ENCODE measurements around the gene ANKRD9.
A peak's percentile ranks its signal among the peaks of the same experiment; 100 is the strongest.

ANKRD9 gene

DNA sequence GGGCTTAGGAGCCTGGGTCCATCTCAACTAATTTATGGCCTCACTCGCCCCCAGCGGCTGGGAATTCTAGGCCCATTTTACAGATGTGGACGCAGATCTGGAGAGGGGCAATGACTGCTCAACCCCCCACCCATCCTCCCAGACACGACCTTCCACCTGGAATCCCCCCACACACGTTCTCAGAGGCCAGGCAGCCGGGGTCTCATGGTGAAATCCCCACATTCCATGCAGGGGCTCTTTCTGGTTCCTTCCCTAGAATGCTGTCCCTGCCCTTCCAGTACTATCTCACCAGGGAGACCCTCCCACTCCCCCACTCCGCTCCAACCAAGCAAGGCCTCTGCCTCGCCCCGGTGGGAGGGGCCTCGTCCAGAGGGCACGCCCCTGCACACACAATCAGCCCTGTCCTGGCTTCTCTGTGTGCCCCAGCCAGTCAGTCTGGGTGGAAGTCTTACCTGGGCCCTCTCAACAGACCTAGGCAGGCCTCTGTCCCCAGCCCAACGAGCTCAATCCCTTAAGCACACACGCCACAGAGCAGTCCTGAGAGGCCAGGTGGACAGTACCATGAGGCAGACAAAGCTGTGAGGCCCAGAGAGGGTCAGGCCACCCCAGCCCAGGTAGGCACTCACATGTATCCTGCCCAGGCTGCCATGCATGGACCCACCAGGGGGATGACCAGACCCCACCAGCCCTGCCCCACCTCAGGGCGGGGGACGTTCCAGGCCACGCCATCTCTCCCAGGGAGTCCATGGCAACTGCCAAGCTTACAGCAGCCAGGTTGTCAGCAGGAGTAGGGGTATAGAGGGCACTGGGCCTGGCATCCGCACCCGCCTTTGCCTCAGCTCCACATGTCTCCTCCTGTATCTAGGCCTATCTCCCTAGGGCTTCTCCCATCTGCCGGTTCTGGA lies 1.3 kb upstream of the ANKRD9 start:
- peak; percentile 63 for DNase-seq

DNA sequence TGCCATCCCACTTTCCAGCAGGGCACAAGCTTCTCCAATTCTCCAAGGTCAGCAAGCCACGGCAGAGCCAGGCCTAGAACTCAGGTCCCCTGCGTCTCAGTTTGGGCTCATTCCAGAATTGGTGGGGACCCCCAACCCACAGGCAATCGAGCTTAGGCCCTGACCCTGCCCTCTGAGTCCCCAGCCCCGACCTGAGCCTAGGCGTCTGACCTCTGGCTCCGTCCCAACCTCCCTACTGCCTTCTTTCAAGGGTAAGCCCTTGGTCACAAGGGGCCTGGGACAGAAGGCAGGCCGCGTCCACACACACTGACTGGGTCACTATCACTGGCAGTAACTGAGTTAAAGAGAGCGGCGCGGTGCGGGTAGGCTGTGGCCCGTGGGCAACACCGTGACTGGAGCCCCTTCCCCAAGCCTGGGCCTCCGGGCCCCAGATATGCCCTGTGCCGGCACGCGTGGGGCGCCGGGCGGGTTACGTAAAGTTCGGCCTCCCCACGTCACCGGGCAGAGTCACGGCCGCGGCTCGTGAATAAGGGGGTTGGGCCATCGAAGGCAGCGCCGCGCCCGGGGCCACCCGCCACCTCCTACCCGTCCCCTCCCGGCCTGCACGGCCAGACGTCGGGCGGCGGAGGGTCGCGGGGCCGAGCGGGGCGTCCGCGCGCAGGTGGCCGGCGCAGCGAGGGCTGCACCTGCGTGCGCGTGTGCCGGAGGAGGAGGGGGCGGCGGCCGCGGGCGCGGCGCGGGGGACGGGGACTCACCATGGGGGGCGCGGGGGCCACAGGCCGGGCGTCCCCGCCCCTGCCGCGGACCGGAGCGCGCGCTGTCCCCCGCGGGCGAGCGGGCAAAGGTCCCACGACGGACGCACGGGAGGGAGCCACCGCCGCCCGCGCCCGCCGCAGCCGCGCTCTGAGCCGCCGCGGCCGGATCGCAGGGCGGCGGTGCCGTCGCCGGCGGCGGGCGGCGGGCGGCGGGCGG lies 516 bp downstream of the ANKRD9 start:
- DNase-seq: peak; percentile 66

DNA sequence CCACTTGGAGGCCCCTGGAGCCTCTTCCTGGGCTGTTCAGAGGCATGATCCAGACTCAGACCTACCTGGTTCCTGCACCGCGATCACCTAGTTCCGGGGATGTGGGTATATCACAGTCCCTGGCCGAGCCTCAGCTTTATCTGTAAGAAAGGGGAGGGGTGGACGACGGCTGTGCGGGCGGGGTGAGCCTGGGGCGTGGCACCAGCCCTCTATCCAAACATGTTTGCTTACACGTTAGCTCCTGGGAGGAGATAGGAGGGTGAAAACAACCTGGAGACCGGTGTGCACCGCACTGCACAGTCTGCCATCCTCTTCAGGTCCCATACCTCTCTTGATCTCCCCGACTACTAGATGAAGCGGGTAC lies 1.2 kb downstream of the ANKRD9 start:
- peak; percentile 40 for DNase-seq

DNA sequence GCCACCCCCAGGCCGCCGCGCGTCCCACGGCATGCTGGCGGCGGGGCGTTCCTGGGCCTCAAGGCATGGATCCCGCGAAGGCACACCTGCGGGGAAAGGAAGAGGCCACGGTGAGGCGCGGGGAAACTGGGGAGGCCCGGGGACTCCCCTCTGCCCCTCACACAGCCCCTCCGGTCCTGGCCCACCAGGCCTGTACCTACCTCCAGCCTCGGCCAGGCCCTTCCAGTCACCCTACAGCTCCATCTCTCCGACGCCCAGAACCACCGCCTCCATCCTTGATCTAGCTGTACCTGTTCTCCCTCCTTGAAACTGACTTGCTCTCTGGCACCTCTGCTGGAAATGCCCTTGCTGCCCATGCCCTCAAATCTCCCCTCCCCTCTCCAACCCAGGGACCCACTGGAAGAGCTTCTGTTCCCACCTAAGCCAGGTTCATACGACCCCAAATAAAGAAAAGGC lies 1.7 kb downstream of the ANKRD9 start:
- peak; percentile 21 for DNase-seq

DNA sequence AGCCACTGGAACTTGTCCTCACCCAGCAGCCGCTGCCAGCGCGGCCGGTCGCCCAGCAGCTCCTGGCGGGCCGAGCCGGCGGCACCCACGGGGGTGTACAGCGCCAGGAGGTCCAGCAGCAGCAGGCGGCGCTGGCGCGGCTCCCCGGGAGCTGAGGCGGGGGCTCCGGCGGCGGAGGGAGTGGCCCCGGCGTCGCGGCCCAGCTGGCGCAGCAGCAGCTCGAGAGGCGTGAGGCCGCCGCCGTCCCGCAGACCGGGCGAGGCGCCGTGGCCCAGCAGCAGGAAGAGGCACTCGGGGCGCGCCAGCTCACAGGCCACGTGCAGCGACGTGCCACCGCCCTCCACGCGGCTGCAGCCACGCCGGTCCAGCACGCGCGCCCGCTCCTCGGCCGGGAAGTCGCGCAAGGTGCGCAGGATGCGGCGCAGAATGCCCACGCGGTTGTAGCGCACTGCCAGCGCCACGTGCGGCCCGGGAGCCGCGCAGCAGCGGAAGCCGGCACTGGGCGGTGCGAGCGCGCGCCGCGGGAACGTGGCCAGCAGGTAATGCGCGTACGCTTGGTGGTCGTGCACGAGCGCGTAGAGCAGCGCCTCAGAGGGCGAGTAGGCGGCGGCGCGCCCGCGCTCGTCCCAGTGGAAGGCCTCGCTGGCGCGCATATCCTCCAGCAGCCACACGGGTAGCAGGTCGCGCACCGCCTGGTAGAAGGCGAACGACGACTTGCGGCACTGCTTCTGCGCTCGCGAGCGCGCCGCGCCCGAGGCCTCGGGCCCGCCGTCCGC lies 2.3 kb downstream of the ANKRD9 start:
- no peak for DNase-seq

DNA sequence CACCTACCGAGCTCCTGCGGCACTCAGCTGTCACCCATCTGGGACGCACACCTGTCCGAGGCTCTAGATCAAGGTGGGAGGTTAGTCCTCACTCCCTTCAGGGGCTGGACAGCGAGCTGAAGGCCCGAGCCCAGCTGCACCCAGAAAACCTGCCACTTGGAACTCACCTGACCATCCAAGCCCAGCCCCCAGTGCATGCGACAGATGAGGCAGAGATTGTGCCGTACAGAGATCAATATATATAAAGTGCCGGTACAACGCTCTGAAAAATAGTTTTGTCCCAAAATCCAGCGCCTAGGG lies 3.0 kb downstream of the ANKRD9 start:
- DNase-seq: no peak

DNA sequence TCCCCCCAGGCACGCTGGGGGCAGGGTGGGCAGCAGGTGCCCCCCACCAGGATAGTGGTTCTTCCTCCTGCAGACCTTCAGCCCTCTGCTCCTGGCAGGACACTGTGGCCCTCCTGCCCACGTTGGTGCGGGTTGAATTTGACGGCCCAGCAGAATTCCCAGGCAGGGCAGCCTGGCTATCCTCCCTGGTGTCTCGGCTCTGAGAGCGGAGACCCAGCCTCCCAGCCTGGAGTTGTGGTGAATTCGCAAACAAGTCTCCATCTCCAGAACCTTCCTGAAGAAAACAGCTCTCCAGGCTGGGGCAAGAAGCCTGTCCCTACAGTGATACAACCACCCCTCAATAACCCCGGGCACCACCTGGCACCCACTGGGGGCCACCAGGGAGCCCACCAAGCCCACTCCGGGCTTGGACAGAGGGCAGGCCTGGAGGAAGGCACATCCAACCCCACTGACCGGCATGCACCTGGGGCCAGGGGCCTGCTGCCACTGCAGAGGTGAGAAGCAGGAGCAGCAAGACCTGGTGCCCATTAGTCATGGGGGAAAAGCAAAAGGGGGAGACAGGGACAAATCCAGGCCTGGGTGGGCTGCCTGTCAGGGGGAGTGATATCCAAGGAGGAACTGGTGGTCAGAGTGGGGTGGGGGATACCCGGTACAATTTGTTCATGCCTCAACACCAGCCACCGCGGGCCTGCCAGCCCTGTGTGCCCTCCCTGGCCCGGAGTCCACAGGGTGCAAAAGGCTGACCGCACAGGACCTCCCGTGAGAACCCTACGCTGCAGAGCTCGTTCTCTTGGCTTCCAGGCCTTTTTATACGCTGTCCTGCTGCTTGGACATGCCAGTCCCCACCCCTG lies 3.6 kb downstream of the ANKRD9 start:
- no peak for DNase-seq

DNA sequence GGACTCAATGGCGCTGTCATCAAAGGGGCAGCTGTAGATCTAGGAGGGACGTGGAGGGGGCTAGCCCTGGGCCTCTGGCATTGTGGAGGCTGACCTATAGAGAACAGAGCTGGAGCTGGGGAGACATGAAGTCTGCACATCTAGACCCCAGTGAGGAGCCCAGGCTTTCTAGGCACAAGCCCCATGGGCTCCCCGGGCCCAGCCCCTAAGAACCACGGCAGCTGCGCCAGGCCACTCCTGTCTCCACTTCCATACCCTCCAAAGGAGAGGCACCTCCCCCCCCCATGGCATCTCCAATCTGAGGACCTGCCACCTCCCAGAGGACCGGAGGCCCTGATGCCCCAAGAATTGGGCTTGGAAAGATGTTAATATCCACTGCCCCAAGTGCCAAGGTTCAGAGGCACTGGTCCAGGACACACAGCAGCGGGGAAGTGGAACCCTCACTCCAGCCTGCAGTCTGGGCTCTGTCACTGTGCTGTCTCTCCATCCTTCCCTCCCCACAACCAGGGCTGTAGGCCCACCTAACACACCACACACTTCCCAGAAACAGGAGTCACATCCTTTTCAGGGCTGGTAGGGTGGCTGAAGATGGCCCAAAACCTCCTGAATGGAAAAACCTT lies 4.5 kb downstream of the ANKRD9 start:
- DNase-seq: no peak

DNA sequence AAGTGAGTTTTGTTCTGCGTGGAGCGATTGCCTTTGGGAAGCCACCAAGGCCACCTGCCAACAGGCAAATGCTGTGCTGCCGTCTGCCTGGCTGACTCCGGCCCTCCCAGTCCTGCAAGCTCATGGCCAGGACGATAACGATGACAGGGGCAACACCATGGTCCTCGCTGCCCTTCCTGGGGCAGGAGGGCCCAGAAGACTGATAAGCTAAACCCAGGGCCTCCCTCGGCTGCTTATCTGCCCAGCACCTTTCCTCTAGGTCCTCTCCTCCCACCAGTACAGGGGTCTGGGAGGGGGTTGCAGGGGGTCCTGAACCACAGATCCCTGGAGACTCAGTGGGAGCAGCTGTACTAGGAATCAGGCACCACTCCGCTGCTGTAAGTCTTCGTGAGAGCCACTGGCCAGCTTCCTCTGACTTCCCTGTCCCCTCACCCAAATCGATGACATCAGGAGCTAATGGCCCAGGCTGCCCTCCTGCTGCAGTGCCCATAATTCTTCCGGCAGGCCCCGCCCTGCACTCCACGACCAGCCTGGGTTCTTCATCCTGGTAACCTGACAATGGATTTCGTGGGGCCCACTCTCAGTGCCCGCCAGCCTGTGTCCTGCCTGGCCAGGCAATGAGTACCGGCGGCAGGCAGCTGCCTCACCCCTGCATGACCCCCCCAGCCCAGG lies 5.1 kb downstream of the ANKRD9 start:
- DNase-seq: no peak

DNA sequence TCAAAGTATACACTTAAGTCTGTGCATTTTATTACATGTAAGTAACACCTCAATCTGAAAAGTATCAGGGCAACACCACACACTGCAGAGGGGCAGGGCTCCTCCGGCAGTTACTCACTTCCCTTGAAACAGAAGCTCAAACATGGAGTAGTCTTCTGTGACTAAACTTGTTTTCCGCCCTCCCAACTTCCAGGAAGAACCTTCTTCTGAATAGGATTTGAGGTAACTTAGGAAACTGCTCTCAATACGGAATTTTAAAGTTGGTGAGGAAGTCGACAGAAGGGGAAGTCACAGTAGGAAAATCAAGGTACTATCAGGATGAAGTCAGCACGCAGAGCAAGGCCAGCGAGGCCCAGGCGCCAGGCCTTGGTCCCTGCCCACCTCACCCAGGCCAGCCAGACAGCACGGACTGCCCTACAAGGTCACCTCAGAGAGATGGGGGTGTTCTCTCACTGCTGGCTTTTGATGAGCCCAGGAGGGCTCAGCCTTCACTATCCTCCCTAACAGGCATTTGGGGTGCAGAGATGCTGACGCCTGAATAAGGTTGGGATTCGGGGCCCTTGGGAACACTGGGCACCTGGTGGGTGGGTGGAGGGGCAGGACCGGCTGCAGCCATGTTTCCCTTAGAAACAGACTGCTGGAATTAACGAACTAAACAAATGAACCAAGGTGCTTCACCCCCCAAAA lies 5.8 kb downstream of the ANKRD9 start:
- no peak for DNase-seq

DNA sequence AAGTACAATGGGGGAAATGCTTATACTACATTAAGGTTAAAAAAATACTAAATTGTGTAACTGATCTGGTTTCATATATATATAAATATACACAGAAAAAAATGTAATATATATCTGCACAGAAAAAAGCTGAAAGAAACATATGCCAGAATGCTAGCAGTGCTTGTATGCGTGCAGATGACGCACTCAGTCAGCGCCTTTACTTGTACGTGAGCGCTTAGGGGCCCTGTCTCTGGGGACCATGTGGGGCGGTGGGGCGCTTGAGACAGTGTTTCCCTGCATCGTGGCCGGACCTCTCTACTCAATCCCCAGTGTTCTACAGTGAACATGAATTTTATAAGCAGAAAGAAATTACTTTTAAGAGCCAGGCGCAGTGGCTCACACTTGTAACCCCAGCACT lies 7.0 kb downstream of the ANKRD9 start:
- no peak for DNase-seq

DNA sequence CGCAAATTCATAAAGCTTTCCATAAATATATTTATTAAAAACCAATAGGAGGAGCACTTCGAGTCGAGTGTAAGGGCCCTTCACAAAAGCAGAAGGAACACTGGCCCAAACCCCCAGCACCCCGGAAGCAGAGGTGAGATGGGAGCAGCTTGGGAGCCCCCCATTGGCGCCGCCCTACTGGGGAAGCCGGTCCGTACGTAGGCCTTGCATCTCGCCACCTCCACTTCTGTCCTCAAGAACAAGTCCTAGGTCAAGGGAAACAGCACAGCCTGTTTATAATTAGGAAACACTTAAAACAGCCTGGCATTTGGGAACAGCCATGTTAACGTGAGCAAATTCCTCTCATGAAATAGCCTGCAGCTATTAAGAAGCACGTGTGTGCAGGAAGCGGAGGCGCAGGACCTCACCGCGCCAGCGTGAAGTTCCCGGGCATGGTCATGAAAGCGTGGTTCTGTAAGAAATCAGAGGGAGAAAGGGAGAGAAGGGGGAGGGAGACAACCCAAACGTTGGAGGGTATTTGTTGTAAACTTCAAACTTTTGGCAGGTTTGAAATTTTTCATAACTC lies 7.7 kb downstream of the ANKRD9 start:
- no peak for DNase-seq

DNA sequence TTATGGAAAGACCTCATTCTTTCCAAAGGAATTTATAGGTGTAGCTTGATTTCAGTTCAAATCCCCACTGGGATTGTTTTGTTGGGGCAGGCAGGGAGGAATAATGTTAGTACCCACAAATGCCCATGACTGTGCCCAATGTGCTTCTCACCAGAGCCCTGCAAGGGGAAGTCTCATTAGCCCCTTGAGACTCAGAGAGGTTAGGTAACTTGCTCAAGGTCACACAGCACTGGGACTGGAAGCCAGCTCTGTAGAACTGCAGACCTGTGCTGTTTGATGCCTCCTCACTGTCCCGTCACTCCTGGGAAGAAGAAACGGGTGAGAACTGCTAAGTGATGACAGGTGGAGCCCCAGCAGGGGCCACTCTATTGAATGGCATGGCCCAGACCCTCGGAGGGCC lies 8.9 kb downstream of the ANKRD9 start:
- DNase-seq: no peak

DNA sequence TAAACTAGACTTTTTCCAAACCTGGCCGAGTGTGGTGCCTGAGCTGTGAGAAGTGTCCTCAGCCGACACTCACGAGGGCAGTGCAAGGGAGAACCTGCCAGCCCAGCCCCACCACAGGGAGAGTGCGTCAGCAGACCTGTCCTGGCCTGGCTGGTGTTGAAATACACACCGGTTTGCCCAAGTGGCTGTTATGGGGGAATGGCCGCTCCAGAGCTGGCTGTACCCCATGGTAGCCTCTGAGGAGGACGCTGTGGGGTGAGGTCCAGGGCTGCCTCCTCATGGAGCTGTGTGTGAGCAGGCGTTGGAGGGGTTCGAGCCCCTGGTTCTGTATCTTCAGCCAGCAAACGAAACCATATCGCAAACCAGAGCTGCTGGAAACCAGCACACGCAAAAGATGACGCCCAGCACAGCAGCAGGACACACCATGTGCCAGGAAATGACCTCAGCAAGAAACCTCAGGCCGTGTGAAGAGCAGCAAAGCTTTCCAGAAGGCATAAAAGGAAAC lies 9.4 kb downstream of the ANKRD9 start:
- DNase-seq: no peak

DNA sequence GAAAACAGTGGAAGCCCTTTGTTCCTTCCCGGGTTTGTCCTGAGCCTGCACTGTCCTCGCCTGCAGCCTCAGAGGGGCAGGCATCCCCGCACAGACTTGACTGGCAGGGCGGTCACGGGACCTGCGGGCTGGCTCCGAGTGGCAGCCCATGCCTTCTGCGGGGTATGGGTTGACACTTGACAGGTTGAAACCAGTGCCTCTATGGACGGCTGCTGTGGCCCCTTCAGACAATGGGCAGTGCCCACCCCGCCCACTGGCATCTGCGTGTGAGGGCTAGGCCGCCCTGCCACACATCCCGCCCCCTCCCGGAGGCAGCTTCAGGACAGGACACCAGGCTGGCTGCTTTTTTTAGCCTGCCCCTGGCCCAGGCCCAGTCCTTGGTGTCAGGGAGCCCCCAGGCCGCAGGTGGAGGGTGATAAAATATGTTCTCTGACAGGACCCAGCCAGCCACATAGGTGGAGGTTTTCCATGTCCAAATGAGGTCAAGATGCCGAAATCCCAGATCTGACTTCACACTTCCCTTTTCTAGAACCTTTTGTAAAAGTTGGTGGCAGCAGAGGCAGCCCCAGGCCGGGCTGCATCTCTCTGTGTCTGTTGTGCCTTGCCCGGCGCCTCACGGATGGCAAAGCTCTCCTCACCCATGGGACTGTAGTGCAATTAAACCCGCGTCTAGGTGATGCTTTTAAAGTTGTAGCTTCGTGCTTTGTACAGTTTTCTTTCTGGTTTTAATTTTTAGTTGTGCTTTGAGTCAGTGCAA lies 10.0 kb downstream of the ANKRD9 start:
- DNase-seq: no peak

DNA sequence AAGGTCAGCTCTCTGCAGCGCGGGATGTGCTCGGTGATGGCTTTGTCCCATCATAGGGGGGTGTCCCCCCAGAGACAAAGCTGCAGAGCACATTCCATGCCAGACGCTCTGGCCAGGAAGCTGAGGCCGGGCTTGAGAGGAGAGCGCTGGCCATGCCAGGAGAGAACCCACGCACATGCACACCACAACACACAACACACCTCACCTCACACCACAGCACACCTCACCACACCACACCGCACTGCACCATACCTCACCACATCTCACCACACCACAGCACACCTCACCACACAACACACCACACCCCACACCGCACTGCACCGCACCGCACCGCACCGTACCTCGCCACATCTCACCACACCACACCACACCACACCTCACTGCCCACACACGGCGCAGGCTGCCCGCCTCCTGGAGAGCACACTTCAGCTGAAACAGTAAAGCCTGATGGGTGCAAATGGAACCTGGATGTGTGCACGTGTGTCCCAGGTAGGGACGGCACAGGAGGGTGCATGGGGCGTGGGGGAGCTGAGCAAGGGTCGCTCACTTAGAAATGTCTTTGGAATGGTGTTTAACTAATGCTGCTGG lies 10.8 kb downstream of the ANKRD9 start:
- DNase-seq: no peak

DNA sequence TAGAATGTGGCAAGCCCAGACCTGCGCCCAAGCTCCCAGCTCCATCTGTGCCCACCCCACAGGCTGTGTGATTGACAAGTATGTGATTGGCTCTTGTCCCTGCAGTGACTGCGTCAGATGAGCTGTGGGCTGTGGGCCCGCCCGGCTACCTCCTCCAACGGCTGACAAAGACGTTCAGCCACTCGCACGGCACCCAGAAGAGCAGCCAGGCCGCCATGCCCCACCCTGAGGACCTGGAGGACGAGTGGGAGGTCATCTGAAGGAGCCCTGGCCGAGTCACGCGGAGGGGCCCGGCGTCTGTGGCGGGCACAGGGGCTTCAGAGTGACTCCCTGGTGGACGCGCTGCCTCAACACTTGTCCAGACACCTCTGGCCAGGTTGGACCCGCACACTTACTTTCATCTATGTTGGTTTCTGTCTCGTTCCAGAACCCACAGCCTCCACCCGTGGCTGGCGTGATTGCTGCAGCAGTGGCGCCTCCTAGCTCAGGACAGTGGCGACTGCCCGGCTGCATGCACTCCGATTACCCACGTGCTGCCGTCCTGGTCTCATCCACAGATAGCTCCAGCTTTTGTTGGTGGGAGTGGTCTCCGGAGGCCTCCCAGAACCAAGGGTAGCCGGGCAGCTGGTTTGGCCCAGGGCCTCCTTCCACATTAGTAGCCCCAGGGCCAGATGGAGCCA lies 11.4 kb downstream of the ANKRD9 start:
- DNase-seq: peak; percentile 34
